ENCODE results near the gene CMTM1.

The CMTM1 gene

GRCh38 chr16:66523861-66524354, 42.3 kb upstream of the CMTM1 start:
- Histone ChIP-seq H3K27me3 (replicated peaks; ENCODE audit: control insufficient read depth, insufficient read depth, low read length) (no peaks in the 10 kb centered on the region), H3K36me3 (ENCODE audit: control insufficient read depth, insufficient read depth, low read length, severe bottlenecking) (peaks cover 52% of the 10 kb centered on the region), H3K9me3 (ENCODE audit: control insufficient read depth, low read length) (no peaks in the 10 kb centered on the region), H3K4me3 (ENCODE audit: low read length) (no peak overlapping the region), H3K4me1 (ENCODE audit: control insufficient read depth, insufficient read depth, low read length) (peaks cover 20% of the 10 kb centered on the region), H3K9ac (ENCODE audit: low read length) (no peak overlapping the region)
- no peak for DNase-seq (ENCODE audit: low read depth)

GRCh38 chr16:66524601-66525164, 41.6 kb upstream of the CMTM1 start:
- no peak overlapping the region for H3K9ac ChIP-seq (ENCODE audit: low read length)
- no peak for DNase-seq (ENCODE audit: low read depth)
- H3K9me3 ChIP-seq (ENCODE audit: control insufficient read depth, low read length), result no peaks in the 10 kb centered on the region
- peaks cover 20% of the 10 kb centered on the region for H3K4me1 ChIP-seq (ENCODE audit: control insufficient read depth, insufficient read depth, low read length)
- peaks cover 57% of the 10 kb centered on the region for H3K36me3 ChIP-seq (ENCODE audit: control insufficient read depth, insufficient read depth, low read length, severe bottlenecking)
- no peaks in the 10 kb centered on the region for H3K27me3 ChIP-seq (replicated peaks; ENCODE audit: control insufficient read depth, insufficient read depth, low read length)
- no peak overlapping the region for H3K4me3 ChIP-seq (ENCODE audit: low read length)

- Histone ChIP-seq H3K9ac (ENCODE audit: low read length) (no peak overlapping the region), H3K27me3 (replicated peaks; ENCODE audit: control insufficient read depth, insufficient read depth, low read length) (no peaks in the 10 kb centered on the region), H3K4me1 (ENCODE audit: control insufficient read depth, insufficient read depth, low read length) (peaks cover 20% of the 10 kb centered on the region), H3K4me3 (ENCODE audit: low read length) (no peak overlapping the region), H3K36me3 (ENCODE audit: control insufficient read depth, insufficient read depth, low read length, severe bottlenecking) (peaks cover 58% of the 10 kb centered on the region), H3K9me3 (ENCODE audit: control insufficient read depth, low read length) (no peaks in the 10 kb centered on the region)
- peak; percentile 50 for DNase-seq (ENCODE audit: low read depth)
These were observed 40.7 kb upstream of the CMTM1 start for GRCh38 chr16:66525396-66526180.

GRCh38 chr16:66528294-66528693, 37.9 kb upstream of the CMTM1 start:
- Histone ChIP-seq H3K4me3 (ENCODE audit: low read length) (no peak overlapping the region), H3K9me3 (ENCODE audit: control insufficient read depth, low read length) (no peaks in the 10 kb centered on the region), H3K27me3 (replicated peaks; ENCODE audit: control insufficient read depth, insufficient read depth, low read length) (no peaks in the 10 kb centered on the region), H3K4me1 (ENCODE audit: control insufficient read depth, insufficient read depth, low read length) (peaks cover 4% of the 10 kb centered on the region), H3K9ac (ENCODE audit: low read length) (no peak overlapping the region), H3K36me3 (ENCODE audit: control insufficient read depth, insufficient read depth, low read length, severe bottlenecking) (peaks cover 67% of the 10 kb centered on the region)
- no peak for DNase-seq (ENCODE audit: low read depth)

- H3K9me3 ChIP-seq (ENCODE audit: control insufficient read depth, low read length), result no peaks in the 10 kb centered on the region
- no peak overlapping the region for H3K4me3 ChIP-seq (ENCODE audit: low read length)
- no peak for DNase-seq (ENCODE audit: low read depth)
- peaks cover 67% of the 10 kb centered on the region for H3K36me3 ChIP-seq (ENCODE audit: control insufficient read depth, insufficient read depth, low read length, severe bottlenecking)
- no peaks in the 10 kb centered on the region for H3K27me3 ChIP-seq (replicated peaks; ENCODE audit: control insufficient read depth, insufficient read depth, low read length)
- H3K4me1 ChIP-seq (ENCODE audit: control insufficient read depth, insufficient read depth, low read length), result peaks cover 10% of the 10 kb centered on the region
- H3K9ac ChIP-seq (ENCODE audit: low read length), result no peak overlapping the region
These were observed 36.8 kb upstream of the CMTM1 start for GRCh38 chr16:66529475-66529874.

- no peak overlapping the region for H3K4me3 ChIP-seq (ENCODE audit: low read length)
- H3K4me1 ChIP-seq (ENCODE audit: control insufficient read depth, insufficient read depth, low read length), result peaks cover 8% of the 10 kb centered on the region
- H3K27me3 ChIP-seq (replicated peaks; ENCODE audit: control insufficient read depth, insufficient read depth, low read length), result no peaks in the 10 kb centered on the region
- DNase-seq (ENCODE audit: low read depth), result no peak
- no peaks in the 10 kb centered on the region for H3K9me3 ChIP-seq (ENCODE audit: control insufficient read depth, low read length)
- no peak overlapping the region for H3K9ac ChIP-seq (ENCODE audit: low read length)
- peaks cover 68% of the 10 kb centered on the region for H3K36me3 ChIP-seq (ENCODE audit: control insufficient read depth, insufficient read depth, low read length, severe bottlenecking)
These were observed 31.9 kb upstream of the CMTM1 start for GRCh38 chr16:66534376-66534799.

GRCh38 chr16:66536525-66536924, 29.7 kb upstream of the CMTM1 start:
- H3K4me1 ChIP-seq (ENCODE audit: control insufficient read depth, insufficient read depth, low read length), result peaks cover 8% of the 10 kb centered on the region
- no peak overlapping the region for H3K9ac ChIP-seq (ENCODE audit: low read length)
- no peak for DNase-seq (ENCODE audit: low read depth)

GRCh38 chr16:66537236-66537635, 29.0 kb upstream of the CMTM1 start:
- Histone ChIP-seq H3K36me3 (ENCODE audit: control insufficient read depth, insufficient read depth, low read length, severe bottlenecking) (peaks cover 54% of the 10 kb centered on the region), H3K9ac (ENCODE audit: low read length) (no peak overlapping the region), H3K4me1 (ENCODE audit: control insufficient read depth, insufficient read depth, low read length) (peaks cover 13% of the 10 kb centered on the region), H3K4me3 (ENCODE audit: low read length) (no peak overlapping the region), H3K27me3 (replicated peaks; ENCODE audit: control insufficient read depth, insufficient read depth, low read length) (no peaks in the 10 kb centered on the region), H3K9me3 (ENCODE audit: control insufficient read depth, low read length) (no peaks in the 10 kb centered on the region)
- no peak for DNase-seq (ENCODE audit: low read depth)

More at GRCh38 chr16:66536525-66536924, 29.7 kb upstream of the CMTM1 start:
- H3K27me3 ChIP-seq (replicated peaks; ENCODE audit: control insufficient read depth, insufficient read depth, low read length), result no peaks in the 10 kb centered on the region
- H3K9me3 ChIP-seq (ENCODE audit: control insufficient read depth, low read length), result no peaks in the 10 kb centered on the region
- H3K36me3 ChIP-seq (ENCODE audit: control insufficient read depth, insufficient read depth, low read length, severe bottlenecking), result peaks cover 58% of the 10 kb centered on the region
- H3K4me3 ChIP-seq (ENCODE audit: low read length), result no peak overlapping the region

GRCh38 chr16:66538910-66539309, 27.3 kb upstream of the CMTM1 start:
- Histone ChIP-seq H3K9ac (ENCODE audit: low read length) (no peak overlapping the region), H3K27me3 (replicated peaks; ENCODE audit: control insufficient read depth, insufficient read depth, low read length) (no peaks in the 10 kb centered on the region), H3K4me3 (ENCODE audit: low read length) (no peak overlapping the region), H3K36me3 (ENCODE audit: control insufficient read depth, insufficient read depth, low read length, severe bottlenecking) (peaks cover 57% of the 10 kb centered on the region), H3K9me3 (ENCODE audit: control insufficient read depth, low read length) (no peaks in the 10 kb centered on the region), H3K4me1 (ENCODE audit: control insufficient read depth, insufficient read depth, low read length) (peaks cover 13% of the 10 kb centered on the region)
- DNase-seq (ENCODE audit: low read depth), result no peak

- Histone ChIP-seq H3K36me3 (ENCODE audit: control insufficient read depth, insufficient read depth, low read length, severe bottlenecking) (peaks cover 62% of the 10 kb centered on the region), H3K4me1 (ENCODE audit: control insufficient read depth, insufficient read depth, low read length) (peaks cover 5% of the 10 kb centered on the region), H3K9ac (ENCODE audit: low read length) (no peak overlapping the region), H3K4me3 (ENCODE audit: low read length) (no peak overlapping the region), H3K27me3 (replicated peaks; ENCODE audit: control insufficient read depth, insufficient read depth, low read length) (no peaks in the 10 kb centered on the region), H3K9me3 (ENCODE audit: control insufficient read depth, low read length) (no peaks in the 10 kb centered on the region)
- no peak for DNase-seq (ENCODE audit: low read depth)
These were observed 26.4 kb upstream of the CMTM1 start for GRCh38 chr16:66539623-66540469.

Data from adipocyte (in vitro differentiated cells).